Thoracic aorta (tissue), 2 donors: Measurements from ENCODE around the gene TMC6. TPM values are rescaled to one million over a fixed set of nuclear protein-coding genes. Genes with fewer than 3 reads are reported as not detected.

Source experiments
- ATAC-seq: fragments of 150-250 bp; one replicate; pipeline ENCODE4 v1.8.0; 2017; ENCODE audit warnings: low read depth; ENCODE audit not compliant: insufficient number of reproducible peaks, low FRiP score
- DNase-seq: peaks from one replicate; pipeline ENCODE4 v3.0.0-alpha.2; 2020; ENCODE audit warnings: low spot score
- H3K27ac ChIP-seq, 2 donors: fragments of 200-600 bp; sonication (generic); 1 replicate in 1 of 2; 2 replicates in 1 of 2; pipeline ENCODE4 v1.5.1; 2016; ENCODE audit warnings: mild to moderate bottlenecking in 2 of 2, moderate library complexity in 2 of 2
- H3K27me3 ChIP-seq: fragments of 200-600 bp; sonication (generic); replicated peaks from 2 replicates; pipeline ENCODE4 v1.6.0; 2016; ENCODE audit warnings: mild to moderate bottlenecking; ENCODE audit not compliant: insufficient read depth
- H3K36me3 ChIP-seq: fragments of 200-600 bp; sonication (generic); one replicate; pipeline ENCODE4 v1.5.1; 2016
- H3K4me1 ChIP-seq, 2 donors: fragments of 200-600 bp; sonication (generic); 1 replicate in 1 of 2; 2 replicates in 1 of 2; pipeline versions ENCODE4 v1.5.1 to v1.6.0; 2016; ENCODE audit warnings: low read depth in 2 of 2, mild to moderate bottlenecking in 1 of 2; ENCODE audit not compliant: control insufficient read depth in 1 of 2
- H3K4me3 ChIP-seq: fragments of 200-600 bp; sonication (generic); 2 replicates; pipeline ENCODE4 v1.5.1; 2016; ENCODE audit warnings: mild to moderate bottlenecking
- H3K9me3 ChIP-seq: fragments of 200-600 bp; sonication (generic); 2 replicates; pipeline ENCODE4 v1.5.1; 2016
- total RNA-seq, 2 donors: library from RNA; depleted of rRNA; stranded (reverse); fragments of >200 nt; gene quantifications; one replicate each; pipeline versions ENCODE4 v1.1.0 to v1.2.3, GENCODE V29; 2016
- TF ChIP-seq, protein P1 (sequence below): fragments of 200-600 bp; sonication (generic); IDR thresholded peaks from one replicate; pipeline ENCODE4 v1.5.1; 2019; ENCODE audit warnings: antibody characterized with exemption

Gene TMC6
- total RNA-seq, 2 donors from 2014 or later = 22.6 to 44.3 TPM

DNA sequence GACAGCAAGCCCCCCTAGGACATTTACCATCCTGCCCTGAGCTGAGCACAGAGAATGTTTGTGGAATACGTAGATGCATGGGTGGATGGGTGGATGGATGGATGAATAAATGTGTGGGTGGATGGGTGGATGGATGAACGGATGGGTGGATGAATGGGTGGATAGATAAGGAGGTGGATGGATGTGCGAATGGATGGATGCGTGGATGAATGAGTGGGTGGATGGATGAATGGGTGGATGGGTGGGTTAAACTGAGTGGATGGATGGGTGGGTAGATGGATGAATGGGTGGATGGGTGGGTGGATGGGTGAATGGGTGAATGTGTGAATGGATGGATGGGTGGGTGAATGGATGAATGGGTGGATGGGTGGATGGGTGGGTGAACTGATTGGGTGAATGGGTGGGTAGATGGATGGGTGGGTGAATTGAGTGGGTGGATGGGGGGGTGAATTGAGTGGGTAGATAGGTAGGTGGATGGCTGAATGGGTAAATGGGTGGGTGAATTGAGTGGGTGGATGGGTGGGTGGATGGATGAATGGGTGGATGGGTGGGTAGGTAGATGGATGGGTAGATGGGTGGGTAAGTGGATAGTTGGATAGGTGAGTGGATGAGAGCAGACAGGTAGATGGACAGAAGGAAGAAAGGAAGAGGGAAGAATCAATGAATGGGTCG is 5.2 kb downstream of the TMC6 start:
- ATAC-seq = no peak
- H3K36me3 ChIP-seq = no peaks in the 10 kb centered on the region

GRCh38 chr17:78122931-78123249 is 5.7 kb downstream of the TMC6 start:
- no peak for DNase-seq
- TF ChIP-seq, protein P1, sequence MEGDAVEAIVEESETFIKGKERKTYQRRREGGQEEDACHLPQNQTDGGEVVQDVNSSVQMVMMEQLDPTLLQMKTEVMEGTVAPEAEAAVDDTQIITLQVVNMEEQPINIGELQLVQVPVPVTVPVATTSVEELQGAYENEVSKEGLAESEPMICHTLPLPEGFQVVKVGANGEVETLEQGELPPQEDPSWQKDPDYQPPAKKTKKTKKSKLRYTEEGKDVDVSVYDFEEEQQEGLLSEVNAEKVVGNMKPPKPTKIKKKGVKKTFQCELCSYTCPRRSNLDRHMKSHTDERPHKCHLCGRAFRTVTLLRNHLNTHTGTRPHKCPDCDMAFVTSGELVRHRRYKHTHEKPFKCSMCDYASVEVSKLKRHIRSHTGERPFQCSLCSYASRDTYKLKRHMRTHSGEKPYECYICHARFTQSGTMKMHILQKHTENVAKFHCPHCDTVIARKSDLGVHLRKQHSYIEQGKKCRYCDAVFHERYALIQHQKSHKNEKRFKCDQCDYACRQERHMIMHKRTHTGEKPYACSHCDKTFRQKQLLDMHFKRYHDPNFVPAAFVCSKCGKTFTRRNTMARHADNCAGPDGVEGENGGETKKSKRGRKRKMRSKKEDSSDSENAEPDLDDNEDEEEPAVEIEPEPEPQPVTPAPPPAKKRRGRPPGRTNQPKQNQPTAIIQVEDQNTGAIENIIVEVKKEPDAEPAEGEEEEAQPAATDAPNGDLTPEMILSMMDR = no peak
- peaks cover 14 to 32% of the 10 kb centered on the region in 2 donors for H3K4me1 ChIP-seq
- no peak overlapping the region for H3K4me3 ChIP-seq
- no peaks in the 10 kb centered on the region for H3K9me3 ChIP-seq
- H3K27me3 ChIP-seq = no peaks in the 10 kb centered on the region
- no peaks in the 10 kb centered on the region for H3K36me3 ChIP-seq
- no peak for ATAC-seq
- no peak overlapping the region for H3K27ac ChIP-seq

More for the DNA sequence above, 5.2 kb downstream of the TMC6 start:
- H3K4me3 ChIP-seq = no peak overlapping the region
- H3K4me1 ChIP-seq = peaks cover 15 to 37% of the 10 kb centered on the region in 2 donors
- no peaks in the 10 kb centered on the region for H3K9me3 ChIP-seq
- no peak overlapping the region for H3K27ac ChIP-seq
- H3K27me3 ChIP-seq = no peaks in the 10 kb centered on the region
- no peak for DNase-seq
- TF ChIP-seq, protein P1 = no peak

DNA sequence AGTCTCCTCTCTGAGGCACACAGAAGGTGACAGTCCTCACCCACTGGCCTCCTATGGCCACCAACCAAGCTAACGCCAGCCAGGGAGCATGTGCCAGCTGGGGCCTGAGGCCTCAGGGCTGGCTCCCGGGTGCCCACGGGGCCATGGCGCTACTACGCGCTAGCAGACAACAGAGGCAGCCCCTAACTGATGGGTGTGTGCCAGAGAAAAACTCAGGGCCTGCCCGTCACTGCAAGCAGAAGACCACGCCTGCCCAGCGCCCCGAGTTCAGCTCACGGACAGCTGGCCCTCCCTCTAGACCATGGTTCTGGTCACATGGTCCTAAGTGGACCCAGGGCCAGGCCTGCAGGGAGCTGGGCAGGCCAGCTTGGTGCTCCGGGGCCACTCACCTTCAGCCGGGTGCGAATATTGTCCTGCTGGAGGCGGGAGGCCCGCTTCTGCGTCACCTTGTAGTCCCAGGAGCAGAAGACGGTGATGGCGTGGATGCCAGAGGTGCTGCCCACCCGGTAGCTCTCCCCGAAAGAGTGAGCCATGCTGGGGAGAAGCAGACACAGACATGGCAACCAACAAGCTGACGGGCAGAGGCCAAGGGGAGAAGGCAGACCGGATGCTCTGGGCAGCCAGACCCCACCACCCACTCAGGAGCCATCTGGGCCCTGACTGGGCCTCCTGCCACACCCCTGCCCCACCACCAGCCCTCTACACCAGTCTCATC is 6.2 kb downstream of the TMC6 start:
- no peak overlapping the region for H3K4me3 ChIP-seq
- ATAC-seq (no peak), DNase-seq (no peak)
- H3K27ac ChIP-seq = no peak overlapping the region
- H3K4me1 ChIP-seq = peaks cover 9 to 32% of the 10 kb centered on the region in 2 donors
- no peaks in the 10 kb centered on the region for H3K9me3 ChIP-seq
- TF ChIP-seq, protein P1 = no peak
- H3K36me3 ChIP-seq = no peaks in the 10 kb centered on the region
- H3K27me3 ChIP-seq = no peaks in the 10 kb centered on the region

DNA sequence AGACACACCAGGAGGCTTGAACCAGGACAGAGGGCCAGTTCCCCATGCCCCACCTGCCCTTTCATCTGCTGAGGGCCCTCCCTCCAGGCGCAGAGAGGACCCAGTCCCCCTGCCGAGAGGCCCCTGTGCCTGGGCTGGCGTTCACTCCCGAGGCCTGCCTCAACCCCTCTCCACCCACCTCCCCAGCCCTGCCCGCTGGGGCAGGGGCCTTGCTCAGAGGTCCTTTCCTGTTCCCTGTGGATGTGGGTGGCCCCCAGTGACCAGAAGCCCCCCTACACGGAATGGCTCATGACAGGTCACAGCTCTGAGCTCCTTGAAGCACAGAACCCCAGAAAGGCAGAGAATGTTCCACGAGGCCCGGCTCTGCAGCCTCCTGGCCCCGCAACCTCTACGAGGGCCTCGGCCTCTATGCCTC is 6.7 kb downstream of the TMC6 start:
- Histone ChIP-seq H3K9me3 (no peaks in the 10 kb centered on the region), H3K4me1 (peaks cover 8 to 27% of the 10 kb centered on the region in 2 donors), H3K36me3 (no peaks in the 10 kb centered on the region), H3K27ac (no peak overlapping the region), H3K27me3 (no peaks in the 10 kb centered on the region), H3K4me3 (no peak overlapping the region)
- ATAC-seq (no peak), DNase-seq (no peak)
- TF ChIP-seq, protein P1 = no peak

- no peaks in the 10 kb centered on the region for H3K27me3 ChIP-seq
- no peaks in the 10 kb centered on the region for H3K36me3 ChIP-seq
- no peak for ATAC-seq
- peaks cover 8 to 20% of the 10 kb centered on the region in 2 donors for H3K4me1 ChIP-seq
- no peak for DNase-seq
- H3K9me3 ChIP-seq = no peaks in the 10 kb centered on the region
- TF ChIP-seq, protein P1 = no peak
- no peak overlapping the region for H3K4me3 ChIP-seq
- no peak overlapping the region for H3K27ac ChIP-seq
These were observed 7.4 kb downstream of the TMC6 start for GRCh38 chr17:78120971-78121800.
